ENCODE results near the gene CCND2.

CCND2 gene

GRCh38 chr12:4276524-4277204, 3.1 kb downstream of the CCND2 start:
- peak; percentile 79 for DNase-seq (ENCODE audit: low read depth)

DNA sequence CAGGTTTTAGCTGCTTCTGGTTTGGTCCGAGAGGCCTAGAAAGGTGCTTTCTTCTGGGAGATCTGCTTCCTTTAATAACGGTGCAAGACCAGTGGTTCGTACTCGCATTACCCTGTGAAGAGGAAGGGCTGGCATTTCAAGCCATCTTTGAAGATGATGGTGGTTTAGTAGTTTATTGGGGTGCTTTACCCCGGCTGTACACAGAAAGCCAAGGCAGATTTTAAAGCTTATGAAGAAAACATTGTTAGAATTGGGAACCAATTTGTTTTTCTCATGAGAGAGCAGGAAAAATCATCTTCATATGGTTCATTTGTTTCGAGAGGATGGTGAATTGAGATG, 3.6 kb downstream of the CCND2 start:
- DNase-seq (ENCODE audit: low read depth) = no peak

GRCh38 chr12:4277857-4278256, 4.3 kb downstream of the CCND2 start:
- DNase-seq (ENCODE audit: low read depth) = no peak

- no peak for DNase-seq (ENCODE audit: low read depth)
Measured at GRCh38 chr12:4278329-4279197, 5.0 kb downstream of the CCND2 start.

DNA sequence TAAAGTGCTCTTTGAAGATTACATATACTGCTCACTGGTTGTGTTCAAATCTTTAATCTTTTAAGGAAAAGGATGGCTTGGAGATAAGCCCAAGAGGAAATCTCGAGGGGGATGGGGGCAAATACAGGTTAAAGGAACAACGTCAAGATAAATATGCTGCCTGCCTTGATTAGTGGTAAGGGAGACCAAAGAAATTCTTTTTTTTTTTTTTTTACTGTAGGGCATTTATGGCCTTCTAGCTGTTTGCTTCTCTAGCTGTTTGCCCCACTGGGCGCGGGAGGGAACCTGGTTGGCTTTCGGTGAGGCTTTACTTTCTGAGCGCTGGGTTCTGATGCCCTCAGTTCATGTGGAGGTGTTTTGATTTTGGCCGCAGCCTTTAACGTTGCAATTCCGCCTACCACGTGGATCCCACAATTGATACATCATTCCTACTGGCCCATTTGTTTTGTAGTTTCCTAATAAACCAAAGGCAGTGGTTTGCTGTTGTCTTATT, 5.7 kb downstream of the CCND2 start:
- no peak for DNase-seq (ENCODE audit: low read depth)

- DNase-seq (ENCODE audit: low read depth) = no peak
Measured at GRCh38 chr12:4280351-4281163, 7.0 kb downstream of the CCND2 start.

DNA sequence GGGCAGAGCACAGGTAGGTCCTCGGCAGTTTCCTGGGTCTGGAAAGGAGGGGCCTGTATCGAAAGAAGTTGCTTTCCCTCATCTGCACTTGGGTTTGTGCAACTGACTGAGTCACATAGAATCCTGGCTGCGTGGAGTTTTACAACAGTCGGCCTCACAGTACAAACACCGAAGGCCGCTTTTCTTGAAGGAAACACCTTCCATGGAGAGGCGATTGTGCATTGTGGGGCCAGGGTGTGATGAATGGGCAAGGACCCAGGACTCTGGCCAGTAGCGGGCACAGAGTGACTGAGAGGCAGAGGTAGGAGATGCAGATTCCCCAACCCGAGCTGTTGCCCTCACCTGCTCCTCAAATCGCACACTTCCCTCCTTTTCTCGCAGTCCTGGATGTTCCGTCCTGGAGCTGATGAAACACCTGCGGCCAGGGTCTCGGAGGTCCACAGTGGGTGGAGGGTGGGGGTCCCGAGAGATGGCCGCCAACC, 7.7 kb downstream of the CCND2 start:
- no peak for DNase-seq (ENCODE audit: low read depth)

DNA sequence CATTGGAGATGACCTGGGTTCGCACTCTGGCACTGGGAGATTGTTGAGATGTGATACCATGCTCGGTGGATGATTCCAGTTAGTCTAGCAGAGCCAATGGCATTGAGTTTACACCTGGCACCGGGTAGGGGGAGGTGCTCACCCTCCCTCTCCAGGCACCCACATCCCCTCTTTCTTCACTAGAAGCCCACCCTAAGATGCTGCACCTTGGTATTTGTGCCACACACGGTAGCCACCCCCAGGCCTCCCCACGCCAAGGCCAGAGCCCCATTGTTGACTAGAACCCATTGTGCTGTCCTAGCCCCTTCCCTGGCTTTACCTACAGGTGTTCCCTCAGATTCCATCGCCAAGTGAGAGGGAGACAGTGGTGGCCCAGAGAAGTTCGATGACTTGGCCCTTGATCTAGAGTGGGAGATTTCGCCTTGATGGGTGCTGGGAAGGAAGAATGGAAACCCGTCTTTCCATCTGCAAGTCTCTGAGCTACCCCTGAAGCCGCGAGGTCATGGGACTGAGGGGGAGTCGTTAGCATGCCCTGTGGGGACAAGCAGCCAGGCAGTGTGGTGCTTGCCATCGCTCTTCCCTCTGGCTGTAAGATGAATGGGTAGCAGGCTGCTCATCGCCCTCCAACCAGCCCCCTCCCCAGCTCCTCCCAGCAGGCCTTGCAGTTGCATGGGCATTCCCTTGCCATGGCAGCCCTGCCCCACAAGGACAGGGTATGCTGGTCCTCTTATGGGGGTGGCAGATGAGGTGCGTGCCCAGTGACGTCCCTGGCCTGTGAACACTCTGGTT, 8.7 kb downstream of the CCND2 start:
- no peak for DNase-seq (ENCODE audit: low read depth)

- no peak for DNase-seq (ENCODE audit: low read depth)
Measured at GRCh38 chr12:4282892-4283511, 9.4 kb downstream of the CCND2 start.

DNA sequence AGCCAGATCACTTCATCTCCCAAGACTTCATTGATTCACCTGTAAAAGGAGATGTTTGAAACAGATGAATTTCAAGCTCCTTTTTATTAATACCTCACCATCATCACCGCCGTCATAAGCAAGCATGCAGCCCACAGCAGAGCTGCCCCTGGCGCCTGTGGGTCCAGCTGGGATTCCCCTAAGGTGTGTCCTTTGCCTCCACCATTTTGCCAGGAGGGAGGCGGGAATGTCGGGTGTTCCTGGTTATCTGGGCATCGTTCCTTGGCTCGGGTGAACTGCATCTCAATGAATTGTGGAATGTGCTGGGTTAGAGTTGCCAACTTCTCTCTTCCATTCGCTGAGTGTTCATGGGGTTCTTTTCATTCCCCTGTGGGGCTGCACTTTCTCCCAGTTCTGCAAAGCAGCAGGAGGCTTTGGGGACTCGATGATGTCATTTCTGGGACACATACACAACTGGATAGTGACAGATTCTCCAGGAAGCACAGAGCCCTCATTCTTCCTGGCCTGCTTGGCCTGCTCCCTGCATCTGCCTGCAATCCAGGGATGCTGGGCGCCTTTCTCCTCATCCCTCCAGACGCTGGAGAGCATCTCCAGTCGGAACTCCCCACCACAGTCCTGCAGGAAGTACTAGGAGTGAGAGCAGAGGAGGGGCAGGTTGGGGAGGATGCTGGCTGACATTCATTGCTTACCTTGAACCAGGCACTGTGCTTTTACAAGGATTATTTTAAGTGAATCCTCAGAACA, 10.1 kb downstream of the CCND2 start:
- DNase-seq (ENCODE audit: low read depth) = no peak

- DNase-seq (ENCODE audit: low read depth) = no peak
Measured at GRCh38 chr12:4284306-4284705, 10.7 kb downstream of the CCND2 start.

- no peak for DNase-seq (ENCODE audit: low read depth)
Measured at GRCh38 chr12:4285070-4285469, 11.5 kb downstream of the CCND2 start.

- DNase-seq (ENCODE audit: low read depth) = no peak
Measured at GRCh38 chr12:4286228-4286627, 12.7 kb downstream of the CCND2 start.

DNA sequence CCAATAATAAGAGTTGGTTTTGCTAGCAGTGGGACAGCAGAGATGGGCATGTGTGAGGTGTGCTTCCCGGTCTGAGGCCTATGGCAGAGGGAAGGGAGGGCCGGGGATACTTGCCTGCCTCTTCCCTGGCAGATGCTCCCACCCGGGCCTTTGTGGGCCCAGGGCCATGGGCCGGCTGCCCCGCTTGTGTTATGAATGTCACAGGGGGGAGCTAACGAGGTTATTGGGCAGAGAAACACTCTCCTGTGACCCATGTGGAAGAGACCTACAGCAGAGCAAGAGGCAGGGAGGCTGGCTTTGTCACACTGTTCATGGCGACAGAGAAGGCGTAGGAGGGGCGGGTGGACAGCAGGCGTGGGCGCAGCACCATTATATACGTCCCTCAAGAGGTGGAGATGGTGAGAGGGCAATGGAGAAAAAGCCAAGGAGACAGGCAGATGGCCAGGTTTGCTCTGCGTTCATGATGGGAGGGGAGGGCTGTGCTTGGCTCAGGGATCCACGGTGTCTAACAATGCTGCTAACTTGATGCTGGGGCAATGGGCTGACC, 13.3 kb downstream of the CCND2 start:
- no peak for DNase-seq (ENCODE audit: low read depth)

DNA sequence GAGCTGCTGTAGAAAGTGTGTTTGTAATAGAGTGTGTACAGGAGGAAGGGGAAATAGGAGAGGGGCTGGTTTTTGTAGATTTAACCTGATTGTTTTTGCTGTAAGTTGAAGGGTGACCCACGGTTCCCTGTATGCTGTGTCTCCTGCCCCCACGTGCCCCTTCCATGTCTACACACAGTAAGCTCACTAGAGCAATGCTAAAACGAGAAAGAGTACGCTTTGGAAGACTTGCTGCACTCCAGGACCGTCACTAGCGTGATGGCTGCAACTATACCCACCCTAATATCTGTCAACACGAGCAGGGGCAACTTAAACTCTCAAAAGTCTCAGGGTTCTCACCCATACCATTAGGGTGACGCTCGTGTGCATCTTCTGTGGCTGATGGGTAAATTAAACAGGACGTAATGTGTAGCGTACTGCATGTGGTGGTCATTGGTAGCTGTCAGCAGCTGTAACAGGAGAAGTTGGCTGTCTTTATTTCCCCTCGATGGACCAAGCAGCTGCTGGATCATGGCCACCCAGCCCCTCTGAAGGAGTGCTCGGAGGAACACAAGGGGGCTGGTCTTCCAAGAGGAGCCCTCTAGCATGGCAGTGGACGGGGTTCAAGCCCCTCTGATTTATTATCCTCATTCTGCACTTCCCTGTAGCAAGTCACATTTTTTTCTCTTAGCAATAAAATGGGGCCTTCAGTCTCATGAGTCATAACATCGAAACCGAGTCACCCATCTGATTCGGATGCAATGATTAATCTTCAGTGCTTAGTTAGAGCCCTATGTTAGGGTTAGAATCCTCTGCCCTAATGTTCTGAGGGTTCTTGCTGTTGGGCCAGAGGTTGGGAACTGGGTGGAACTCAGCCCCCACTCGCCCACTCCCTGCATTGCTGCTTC, 14.0 kb downstream of the CCND2 start:
- DNase-seq (ENCODE audit: low read depth) = no peak

GRCh38 chr12:4288296-4289131, 15.0 kb downstream of the CCND2 start:
- DNase-seq (ENCODE audit: low read depth) = no peak

DNA sequence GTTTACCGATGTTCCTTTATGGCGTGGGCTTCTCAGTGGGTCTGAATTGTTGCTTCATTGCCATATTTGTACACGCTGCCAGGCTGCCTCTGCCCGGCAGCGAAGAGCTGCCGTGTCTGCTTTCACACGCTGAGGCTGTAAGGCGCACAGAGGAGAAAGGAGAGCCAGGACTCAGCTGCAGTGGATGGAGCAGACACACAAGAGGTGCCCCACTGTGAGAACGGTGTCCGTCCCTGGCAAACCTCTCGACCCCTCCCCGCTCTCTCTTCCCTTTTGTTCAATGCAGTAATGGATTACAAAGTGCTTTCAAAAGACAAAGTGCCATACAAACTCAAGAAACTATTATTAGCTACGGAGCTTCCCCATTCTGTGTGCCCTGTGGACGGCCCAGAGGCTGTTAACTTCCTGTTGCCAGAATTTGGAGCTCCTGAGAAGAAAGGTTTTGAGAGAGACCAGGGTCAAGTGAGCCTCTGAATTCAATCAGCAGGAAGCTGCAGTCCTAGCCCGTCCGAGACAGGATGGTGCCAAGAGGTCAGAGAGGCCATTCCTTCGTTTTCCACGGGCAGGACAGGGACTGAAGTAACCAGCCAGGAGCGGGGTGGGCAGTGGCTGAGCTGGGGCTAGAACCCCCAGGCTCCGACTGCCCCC, 15.8 kb downstream of the CCND2 start:
- no peak for DNase-seq (ENCODE audit: low read depth)

Measured in activated T-cell treated with anti-CD3 and anti-CD28 coated beads for 48 hours (primary cell).